Activated CD4-positive, alpha-beta T cell treated with anti-CD3 and anti-CD28 coated beads, Interleukin-2, amount 10 ng/mL, durations not matched to agents 7 days and 5 days (primary cell): ENCODE data around the gene LRP1. TPM values are rescaled to one million over a fixed set of nuclear protein-coding genes. Genes with fewer than 3 reads are reported as not detected.

Experiments used
- CTCF ChIA-PET: fragments of 350-600 bp; sonication (Branson Sonifier 250); formaldehyde crosslinking; loops from one replicate; lab custom pipeline; 2021; ENCODE audit warnings: antibody characterized with exemption; lab: Charles Lee
- POLR2A ChIA-PET: fragments of 350-600 bp; sonication (Branson Sonifier 250); formaldehyde crosslinking; loops from one replicate; lab custom pipeline; 2021; ENCODE audit warnings: antibody characterized with exemption; lab: Charles Lee
- DNase-seq: peaks from one replicate; pipeline ENCODE4 v3.0.0-alpha.2; 2020
- H3K27ac Mint-ChIP-seq: one replicate; pipeline ENCODE4 v1.8.0; 2021; ENCODE audit warnings: mild to moderate bottlenecking, moderate library complexity, mixed read lengths
- H3K27me3 Mint-ChIP-seq: one replicate; pipeline ENCODE4 v1.8.0; 2021; ENCODE audit warnings: mixed read lengths
- H3K36me3 Mint-ChIP-seq: one replicate; pipeline ENCODE4 v1.8.0; 2021; ENCODE audit warnings: low read depth, mixed read lengths
- H3K4me1 Mint-ChIP-seq: one replicate; pipeline ENCODE4 v1.8.0; 2021; ENCODE audit warnings: mixed read lengths
- H3K4me3 Mint-ChIP-seq: one replicate; pipeline ENCODE4 v1.8.0; 2021; ENCODE audit warnings: mild to moderate bottlenecking, moderate library complexity, mixed read lengths
- H3K9me3 Mint-ChIP-seq: one replicate; pipeline ENCODE4 v1.8.0; 2021; ENCODE audit warnings: mixed read lengths
- total RNA-seq, 2 experiments: library from RNA; stranded (reverse); gene quantifications; one replicate each; pipeline ENCODE4 v1.2.3, GENCODE V29; 2021

Gene LRP1
- total RNA-seq, 2 experiments from 2014 or later: 0.94 TPM

GRCh38 chr12:57089271-57090245, 38.7 kb upstream of the LRP1 start:
- POLR2A ChIA-PET: no interaction called here
- Mint-ChIP-seq H3K4me3 (peak overlapping the region; percentile 83), H3K27me3 (no peaks in the 10 kb centered on the region), H3K9me3 (no peaks in the 10 kb centered on the region), H3K36me3 (peaks cover 4% of the 10 kb centered on the region), H3K27ac (peak overlapping the region; percentile 85), H3K4me1 (peaks cover 70% of the 10 kb centered on the region)
- CTCF ChIA-PET: interaction anchor here (0.7 to 6.7 kb wide), 8 partner anchors 8 to 153 kb away, joined by 3 to 90 read pairs (median 6); partner anchors contain the start of genes NEMP1 and STAT6
- peak; percentile 49 for DNase-seq

DNA sequence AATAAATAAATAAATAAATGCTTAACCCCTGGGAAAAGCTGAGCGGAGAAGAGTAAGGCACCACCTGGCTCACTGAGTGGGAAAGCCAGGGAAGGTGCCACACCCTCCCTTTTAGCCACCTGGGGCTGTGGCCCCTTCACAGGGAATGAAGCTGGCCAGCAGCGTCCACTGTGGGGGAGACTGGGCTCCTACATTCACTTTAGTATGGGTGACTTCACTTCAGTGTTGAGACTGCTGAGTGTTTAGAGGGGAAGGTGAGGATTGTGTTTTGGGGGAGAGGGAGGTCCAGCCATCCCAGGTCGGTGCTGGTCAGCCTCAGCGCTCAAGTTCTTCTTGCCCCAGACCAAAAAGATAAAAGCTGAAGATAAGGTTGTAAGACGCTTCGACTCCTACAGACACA, 37.8 kb upstream of the LRP1 start:
- CTCF ChIA-PET: interaction anchor here (0.7 to 6.7 kb wide), 8 partner anchors 9 to 152 kb away, joined by 3 to 90 read pairs (median 7); partner anchors contain the start of genes NEMP1, STAT6 and ZBTB39
- Mint-ChIP-seq H3K36me3 (peaks cover 4% of the 10 kb centered on the region), H3K4me3 (peak overlapping the region; percentile 48), H3K9me3 (no peaks in the 10 kb centered on the region), H3K27ac (no peak overlapping the region), H3K4me1 (peaks cover 66% of the 10 kb centered on the region), H3K27me3 (no peaks in the 10 kb centered on the region)
- no peak for DNase-seq
- POLR2A ChIA-PET: no interaction called here

- CTCF ChIA-PET: interaction anchor here (0.7 to 6.7 kb wide), 10 partner anchors 8 to 152 kb away, joined by 3 to 90 read pairs (median 7); partner anchors contain the start of genes NEMP1, STAT6 and ZBTB39
- Mint-ChIP-seq H3K4me3 (peak overlapping the region; percentile 48), H3K27ac (peak overlapping the region; percentile 54), H3K27me3 (no peaks in the 10 kb centered on the region), H3K4me1 (peaks cover 62% of the 10 kb centered on the region), H3K36me3 (peaks cover 8% of the 10 kb centered on the region), H3K9me3 (no peaks in the 10 kb centered on the region)
- DNase-seq: no peak
- POLR2A ChIA-PET: interaction anchor here (1.4 kb wide), 1 partner anchor 18 kb away, joined by 6 read pairs; no protein-coding TSS in a partner anchor
Observed at GRCh38 chr12:57090924-57091637, 37.2 kb upstream of the LRP1 start.

DNA sequence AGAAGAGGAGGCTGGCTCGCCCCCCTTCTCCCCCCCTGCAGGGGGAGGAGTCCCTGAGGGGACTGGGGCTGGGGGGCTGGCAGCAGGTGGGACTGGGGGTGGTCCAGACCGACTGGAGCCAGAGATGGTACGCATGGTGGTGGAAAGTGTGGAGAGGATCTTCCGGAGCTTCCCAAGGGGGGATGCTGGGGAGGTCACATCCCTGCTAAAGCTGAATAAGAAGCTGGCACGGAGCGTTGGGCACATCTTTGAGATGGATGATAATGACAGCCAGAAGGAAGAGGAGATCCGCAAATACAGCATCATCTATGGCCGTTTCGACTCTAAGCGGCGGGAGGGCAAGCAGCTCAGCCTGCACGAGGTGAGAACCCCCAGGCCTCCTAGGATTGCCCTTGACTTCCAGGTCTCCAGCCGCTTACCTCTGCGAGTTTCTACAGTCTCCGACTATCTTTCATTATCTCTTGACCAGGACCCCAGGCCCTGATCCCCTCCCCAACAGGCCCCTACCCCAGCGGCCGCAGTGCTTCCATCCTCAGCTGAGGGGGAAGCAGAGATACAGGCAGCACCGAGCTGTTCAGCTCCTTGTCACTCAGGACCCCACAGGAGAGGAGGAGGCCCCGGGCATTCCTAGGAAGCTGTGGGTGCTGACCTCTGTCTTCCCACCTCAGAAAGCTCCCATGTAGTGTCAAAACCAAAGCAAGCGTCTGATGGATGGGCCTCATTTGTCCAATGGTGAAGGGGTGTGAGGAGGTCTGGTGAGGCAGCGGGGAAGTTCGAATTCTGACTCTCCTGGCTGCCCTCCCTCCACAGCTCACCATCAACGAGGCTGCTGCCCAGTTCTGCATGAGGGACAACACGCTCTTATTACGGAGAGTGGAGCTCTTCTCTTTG, 36.4 kb upstream of the LRP1 start:
- H3K4me3 Mint-ChIP-seq: no peak overlapping the region
- ChIA-PET POLR2A (interaction anchor here (1.2 to 1.4 kb wide), 2 partner anchors 14 to 19 kb away, joined by 5 to 6 read pairs; no protein-coding TSS in a partner anchor), CTCF (interaction anchor here (0.8 to 6.7 kb wide), 16 partner anchors 10 to 345 kb away, joined by 3 to 90 read pairs (median 4); partner anchors contain the start of genes LRP1, NEMP1, STAT6 and ZBTB39)
- peaks cover 60% of the 10 kb centered on the region for H3K4me1 Mint-ChIP-seq
- peak overlapping the region; percentile 54 for H3K27ac Mint-ChIP-seq
- no peak for DNase-seq
- no peaks in the 10 kb centered on the region for H3K27me3 Mint-ChIP-seq
- no peaks in the 10 kb centered on the region for H3K9me3 Mint-ChIP-seq
- H3K36me3 Mint-ChIP-seq: peaks cover 16% of the 10 kb centered on the region

DNA sequence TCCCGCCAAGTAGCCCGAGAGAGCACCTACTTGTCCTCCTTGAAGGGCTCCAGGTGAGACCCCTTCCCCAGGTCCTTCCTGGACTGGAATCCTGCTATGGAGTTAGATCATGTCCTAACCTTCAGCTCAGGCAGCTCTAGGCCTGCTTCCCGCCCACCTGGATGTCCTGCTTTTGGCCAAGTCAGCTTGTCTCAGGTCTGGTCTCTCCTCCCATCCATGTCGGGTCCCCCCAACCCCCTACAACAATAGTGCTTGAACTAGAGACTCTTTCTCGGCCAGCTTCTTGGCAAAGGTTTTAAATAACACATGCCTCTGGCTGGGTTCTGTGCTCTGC, 35.8 kb upstream of the LRP1 start:
- Mint-ChIP-seq H3K9me3 (no peaks in the 10 kb centered on the region), H3K4me3 (no peak overlapping the region), H3K36me3 (peaks cover 20% of the 10 kb centered on the region), H3K27me3 (no peaks in the 10 kb centered on the region), H3K27ac (peak overlapping the region; percentile 58), H3K4me1 (peaks cover 62% of the 10 kb centered on the region)
- ChIA-PET POLR2A (interaction anchor here (1.2 to 1.4 kb wide), 2 partner anchors 14 to 20 kb away, joined by 5 to 6 read pairs; no protein-coding TSS in a partner anchor), CTCF (interaction anchor here (0.8 to 6.7 kb wide), 15 partner anchors 10 to 345 kb away, joined by 3 to 90 read pairs (median 3); partner anchors contain the start of genes LRP1, NEMP1, STAT6 and ZBTB39)
- no peak for DNase-seq

DNA sequence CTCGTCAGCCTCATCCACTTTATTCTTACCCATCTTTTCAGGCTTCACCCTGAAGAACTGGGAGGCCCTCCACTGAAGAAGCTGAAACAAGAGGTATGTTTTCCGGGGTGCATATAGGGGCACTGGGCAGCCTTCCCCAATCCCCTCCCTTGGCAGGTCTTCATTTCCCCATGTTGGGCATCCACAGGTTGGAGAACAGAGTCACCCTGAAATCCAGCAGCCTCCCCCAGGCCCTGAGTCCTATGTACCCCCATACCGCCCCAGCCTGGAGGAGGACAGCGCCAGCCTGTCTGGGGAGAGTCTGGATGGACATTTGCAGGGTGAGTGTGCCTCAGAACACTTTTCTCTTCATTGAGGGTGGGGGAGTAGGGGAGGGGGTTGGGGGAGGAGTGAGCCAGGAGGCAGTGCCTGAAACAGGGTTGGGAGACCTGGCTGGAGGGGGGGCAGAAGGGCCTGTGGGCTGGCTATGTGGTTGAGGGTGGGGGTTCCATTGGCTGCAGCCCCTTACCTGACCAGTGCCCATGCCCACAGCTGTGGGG, 35.3 kb upstream of the LRP1 start:
- peak overlapping the region; percentile 58 for H3K27ac Mint-ChIP-seq
- H3K4me3 Mint-ChIP-seq: no peak overlapping the region
- no peaks in the 10 kb centered on the region for H3K27me3 Mint-ChIP-seq
- POLR2A ChIA-PET: interaction anchor here (1.2 kb wide), 1 partner anchor 13 kb away, joined by 5 read pairs; no protein-coding TSS in a partner anchor
- DNase-seq: no peak
- peaks cover 21% of the 10 kb centered on the region for H3K36me3 Mint-ChIP-seq
- H3K9me3 Mint-ChIP-seq: no peaks in the 10 kb centered on the region
- H3K4me1 Mint-ChIP-seq: peaks cover 60% of the 10 kb centered on the region
- CTCF ChIA-PET: interaction anchor here (0.6 to 6.7 kb wide), 14 partner anchors 13 to 1318 kb away, joined by 3 to 90 read pairs (median 4); partner anchors contain the start of genes LRP1, NEMP1, STAT6 and ZBTB39

DNA sequence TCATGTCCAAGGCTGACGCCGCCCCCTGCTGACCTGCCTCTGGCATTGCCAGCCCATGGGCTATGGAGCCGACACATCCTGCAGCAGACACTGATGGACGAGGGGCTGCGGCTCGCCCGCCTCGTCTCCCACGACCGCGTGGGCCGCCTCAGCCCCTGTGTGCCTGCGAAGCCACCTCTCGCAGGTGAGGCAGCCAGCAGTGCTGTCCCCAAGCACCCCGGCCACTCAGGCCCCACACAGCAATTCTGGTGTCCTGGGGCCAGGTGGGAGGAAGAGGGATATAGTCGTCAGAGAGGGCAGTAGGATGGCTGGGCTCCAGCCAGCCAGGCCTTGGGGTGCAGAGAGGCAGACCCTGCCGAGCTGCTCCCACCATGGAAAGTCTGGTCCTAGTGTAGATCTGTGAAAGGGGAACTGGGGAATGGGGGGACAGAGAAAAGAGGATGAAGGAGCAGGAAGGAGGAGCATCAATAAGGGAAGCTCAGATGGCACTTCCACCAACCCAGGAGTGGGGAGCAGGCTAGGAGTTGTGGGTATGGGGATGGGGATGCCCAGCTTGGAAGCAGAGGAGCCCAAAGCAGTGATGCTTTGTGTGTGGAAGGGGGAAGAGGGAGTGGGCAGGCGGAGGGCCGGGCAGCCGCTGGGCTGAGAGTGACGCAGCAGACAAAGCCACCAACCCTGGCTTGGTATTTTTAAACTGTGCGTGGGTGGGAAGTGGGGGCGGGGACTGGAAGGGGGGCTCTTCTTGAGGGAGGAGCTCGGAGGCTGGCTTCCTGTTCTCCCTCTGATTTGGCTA, 34.7 kb upstream of the LRP1 start:
- Mint-ChIP-seq H3K4me1 (peaks cover 56% of the 10 kb centered on the region), H3K36me3 (peaks cover 25% of the 10 kb centered on the region)
- CTCF ChIA-PET: interaction anchor here (0.6 to 6.7 kb wide), 14 partner anchors 14 to 1319 kb away, joined by 3 to 90 read pairs (median 4); partner anchors contain the start of genes NEMP1, STAT6 and ZBTB39

GRCh38 chr12:57094208-57095160, 33.8 kb upstream of the LRP1 start:
- peaks cover 34% of the 10 kb centered on the region for H3K36me3 Mint-ChIP-seq

More for the DNA sequence above, 34.7 kb upstream of the LRP1 start:
- POLR2A ChIA-PET: interaction anchor here (0.6 kb wide), 1 partner anchor 15 kb away, joined by 4 read pairs; the partner anchor contains the start of gene NEMP1
- no peak overlapping the region for H3K4me3 Mint-ChIP-seq
- peak overlapping the region; percentile 89 for H3K27ac Mint-ChIP-seq
- H3K27me3 Mint-ChIP-seq: no peaks in the 10 kb centered on the region
- H3K9me3 Mint-ChIP-seq: no peaks in the 10 kb centered on the region
- peak; percentile 52 for DNase-seq

GRCh38 chr12:57095440-57095839, 32.8 kb upstream of the LRP1 start:
- POLR2A ChIA-PET: no interaction called here
- no peak for DNase-seq
- H3K36me3 Mint-ChIP-seq: peaks cover 43% of the 10 kb centered on the region
- peak overlapping the region; percentile 70 for H3K27ac Mint-ChIP-seq
- H3K9me3 Mint-ChIP-seq: no peaks in the 10 kb centered on the region
- H3K27me3 Mint-ChIP-seq: no peaks in the 10 kb centered on the region
- peaks cover 62% of the 10 kb centered on the region for H3K4me1 Mint-ChIP-seq
- CTCF ChIA-PET: interaction anchor here (0.8 to 4.5 kb wide), 4 partner anchors 10 to 22 kb away, joined by 3 to 15 read pairs (median 5); partner anchors contain the start of gene NEMP1
- H3K4me3 Mint-ChIP-seq: no peak overlapping the region

More at GRCh38 chr12:57094208-57095160, 33.8 kb upstream of the LRP1 start:
- POLR2A ChIA-PET: interaction anchor here (0.6 kb wide), 1 partner anchor 16 kb away, joined by 4 read pairs; the partner anchor contains the start of gene NEMP1
- no peak for DNase-seq
- Mint-ChIP-seq H3K9me3 (no peaks in the 10 kb centered on the region), H3K27ac (peak overlapping the region; percentile 70), H3K4me3 (no peak overlapping the region), H3K4me1 (peaks cover 60% of the 10 kb centered on the region), H3K27me3 (no peaks in the 10 kb centered on the region)
- CTCF ChIA-PET: interaction anchor here (0.6 to 6.7 kb wide), 11 partner anchors 13 to 440 kb away, joined by 3 to 90 read pairs (median 4); partner anchors contain the start of genes NEMP1 and STAT6
